CD8-positive, alpha-beta memory T cell (primary cell): Measurements from ENCODE around the gene CTBP1. TPM values are rescaled to one million over a fixed set of nuclear protein-coding genes. Genes with fewer than 3 reads are reported as not detected.
A peak's percentile ranks its signal among the peaks of the same experiment; 100 is the strongest.

Experiments
- CTCF ChIA-PET: fragments of 350-600 bp; sonication (Branson Sonifier 250); formaldehyde crosslinking; loops from one replicate; lab custom pipeline; 2021; ENCODE audit warnings: antibody characterized with exemption; lab: Charles Lee
- POLR2A ChIA-PET: fragments of 350-600 bp; sonication (Branson Sonifier 250); formaldehyde crosslinking; loops from one replicate; lab custom pipeline; 2021; ENCODE audit warnings: antibody characterized with exemption; lab: Charles Lee
- DNase-seq, 5 donors: peaks; one replicate each; pipeline versions ENCODE4 v3.0.0 to v3.0.0-alpha.2; 2020 to 2022; ENCODE audit warnings: mixed read lengths in 1 of 5
- H3K27ac ChIP-seq: one replicate; pipeline ENCODE4 v1.7.0; 2013; ENCODE audit warnings: low read depth, mild to moderate bottlenecking, low read length, moderate library complexity
- H3K27me3 ChIP-seq: 2 replicates; pipeline ENCODE4 v1.7.0; 2013; ENCODE audit warnings: low read length, mild to moderate bottlenecking; ENCODE audit not compliant: insufficient read depth, poor library complexity, severe bottlenecking
- H3K36me3 ChIP-seq: 2 replicates; pipeline ENCODE4 v1.7.0; 2013; ENCODE audit warnings: mild to moderate bottlenecking, low read length, moderate library complexity; ENCODE audit not compliant: insufficient read depth
- H3K4me1 ChIP-seq: 2 replicates; pipeline ENCODE4 v1.7.0; 2013; ENCODE audit warnings: mild to moderate bottlenecking, low read length, moderate library complexity; ENCODE audit not compliant: insufficient read depth
- H3K4me3 ChIP-seq: 2 replicates; pipeline ENCODE4 v1.7.0; 2013; ENCODE audit warnings: mild to moderate bottlenecking, low read length
- H3K9me3 ChIP-seq: 2 replicates; pipeline ENCODE4 v1.7.0; 2013; ENCODE audit warnings: mild to moderate bottlenecking, low read length
- H3K27ac Mint-ChIP-seq, 8 donors: one replicate each; pipeline ENCODE4 v1.8.0; 2020 to 2021; ENCODE audit warnings: mixed read lengths in 8 of 8, mild to moderate bottlenecking in 6 of 8, inconsistent platforms in 3 of 8, moderate library complexity in 3 of 8
- H3K27me3 Mint-ChIP-seq, 2 donors: one replicate each; pipeline ENCODE4 v1.8.0; 2020 to 2021; ENCODE audit warnings: mixed read lengths in 2 of 2, mild to moderate bottlenecking in 1 of 2, moderate library complexity in 1 of 2
- H3K36me3 Mint-ChIP-seq, 3 donors: one replicate each; pipeline ENCODE4 v1.8.0; 2020 to 2021; ENCODE audit warnings: mixed read lengths in 3 of 3, inconsistent platforms in 1 of 3, mild to moderate bottlenecking in 1 of 3
- H3K4me1 Mint-ChIP-seq, 3 donors: one replicate each; pipeline ENCODE4 v1.8.0; 2020 to 2021; ENCODE audit warnings: mixed read lengths in 3 of 3, inconsistent platforms in 1 of 3, mild to moderate bottlenecking in 1 of 3
- H3K4me3 Mint-ChIP-seq, 7 donors: one replicate each; pipeline ENCODE4 v1.8.0; 2020 to 2021; ENCODE audit warnings: mixed read lengths in 7 of 7, mild to moderate bottlenecking in 6 of 7, moderate library complexity in 4 of 7, inconsistent platforms in 2 of 7
- H3K9me3 Mint-ChIP-seq, 5 donors: one replicate each; pipeline ENCODE4 v1.8.0; 2020 to 2022; ENCODE audit warnings: mixed read lengths in 5 of 5, mild to moderate bottlenecking in 3 of 5, moderate library complexity in 2 of 5, inconsistent platforms in 1 of 5
- polyA plus RNA-seq: library from polyadenylated mRNA; unstranded; fragments of 300-500 nt; fragmentation: Illumina TruSeq; gene quantifications from one replicate; pipeline ENCODE4 v1.2.3, GENCODE V29; 2021
- total RNA-seq, 2 experiments: library from RNA; stranded (reverse); gene quantifications; one replicate each; pipeline ENCODE4 v1.2.3, GENCODE V29; 2021

Gene CTBP1
- total and polyA plus RNA-seq, 3 experiments from 2014 or later, result 88.1 to 149 (median 139) TPM

DNA sequence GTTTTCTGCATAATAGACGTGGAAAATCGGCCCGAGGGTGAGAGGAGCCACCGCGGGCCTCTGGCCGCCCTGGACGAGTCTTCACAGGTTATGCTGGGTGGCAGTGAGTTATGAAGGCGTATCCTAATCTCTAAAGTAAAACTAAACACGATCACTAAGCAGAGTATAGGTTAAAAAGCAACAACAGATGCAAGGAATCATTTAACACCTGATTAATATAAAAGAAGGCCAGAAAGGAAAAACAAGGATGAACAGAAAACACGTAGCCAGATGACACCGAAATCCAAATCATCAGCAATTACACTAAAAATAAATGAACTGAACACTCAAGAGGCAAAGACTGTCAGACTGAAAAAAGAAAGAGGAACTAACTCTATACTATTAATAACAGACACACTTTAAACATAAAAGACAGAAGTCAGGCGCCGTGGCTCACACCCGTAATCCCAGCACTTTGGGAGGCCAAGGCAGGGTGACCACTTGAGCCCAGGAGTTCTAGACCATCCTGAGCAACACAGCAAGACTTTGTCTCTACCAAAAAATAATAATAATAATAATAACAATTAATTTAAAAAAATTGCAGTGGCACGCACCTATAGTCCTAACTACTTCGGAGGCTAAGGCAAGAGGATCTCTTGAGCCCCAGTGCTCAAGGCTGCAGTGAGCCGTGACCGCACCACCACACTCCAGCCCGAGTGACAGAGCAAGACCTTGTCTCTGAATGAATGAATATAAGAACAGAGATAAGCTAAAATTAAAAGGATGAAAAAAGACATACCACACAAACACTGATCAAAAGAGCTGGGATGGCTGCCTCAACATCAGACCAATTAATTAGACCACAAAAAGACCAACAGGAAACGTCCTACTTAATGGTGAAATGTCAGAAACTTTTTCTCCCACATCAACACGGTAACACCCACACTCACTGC lies 30.0 kb downstream of the CTBP1 start:
- Mint-ChIP-seq H3K27ac (peak overlapping the region in 7 of 8 donors; percentile 13 to 86 (median 50)), H3K4me3 (peak overlapping the region in 6 of 7 donors; percentile 26 to 58 (median 47)), H3K9me3 (no peaks in the 10 kb centered on the region), H3K27me3 (peaks cover 0 to 1% of the 10 kb centered on the region in 2 donors), H3K4me1 (peaks cover 42 to 62% (median 43%) of the 10 kb centered on the region in 3 donors), H3K36me3 (peaks cover 0 to 61% (median 11%) of the 10 kb centered on the region in 3 donors)
- H3K9me3 ChIP-seq, result no peaks in the 10 kb centered on the region
- CTCF ChIA-PET, result no interaction called here
- peaks cover 24% of the 10 kb centered on the region for H3K36me3 ChIP-seq
- no peaks in the 10 kb centered on the region for H3K27me3 ChIP-seq
- DNase-seq, result no peak
- H3K27ac ChIP-seq, result no peak overlapping the region
- no peak overlapping the region for H3K4me3 ChIP-seq
- POLR2A ChIA-PET, result interaction anchor here (0.6 to 2.0 kb wide), 2 partner anchors 17 to 66 kb away, joined by 3 to 4 read pairs; no protein-coding TSS in a partner anchor
- H3K4me1 ChIP-seq, result peaks cover 19% of the 10 kb centered on the region

DNA sequence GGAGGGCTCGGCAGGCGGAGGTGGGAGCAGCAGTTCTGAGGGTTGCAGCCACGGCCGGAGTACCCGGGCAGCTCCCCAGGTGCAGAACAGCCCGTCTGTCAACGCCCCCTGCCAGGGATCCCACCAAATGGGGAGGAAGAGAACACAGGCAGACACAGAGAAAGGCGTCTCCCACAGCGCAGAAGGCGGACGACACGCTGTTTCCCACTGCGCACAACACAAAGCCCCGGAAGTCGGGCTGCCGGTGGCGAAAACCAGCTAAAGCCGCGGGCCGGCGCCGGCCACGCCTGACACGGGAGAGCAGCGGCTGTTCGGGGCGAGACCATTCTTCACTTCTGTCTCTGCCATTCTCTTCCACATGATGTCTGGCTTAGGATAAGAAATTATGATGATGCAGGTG lies 31.6 kb downstream of the CTBP1 start:
- peak overlapping the region in 7 of 8 donors; percentile 53 to 91 (median 68) for H3K27ac Mint-ChIP-seq
- peak overlapping the region in 6 of 7 donors; percentile 47 to 68 (median 58) for H3K4me3 Mint-ChIP-seq
- no peak for DNase-seq
- H3K36me3 ChIP-seq, result peaks cover 21% of the 10 kb centered on the region
- H3K27me3 Mint-ChIP-seq, result peaks cover 0 to 1% of the 10 kb centered on the region in 2 donors
- peaks cover 41 to 62% (median 42%) of the 10 kb centered on the region in 3 donors for H3K4me1 Mint-ChIP-seq
- H3K4me1 ChIP-seq, result peaks cover 19% of the 10 kb centered on the region
- no peaks in the 10 kb centered on the region for H3K9me3 ChIP-seq
- ChIA-PET POLR2A (interaction anchor here (0.8 to 2.0 kb wide), 2 partner anchors 14 to 15 kb away, joined by 4 to 5 read pairs; no protein-coding TSS in a partner anchor), CTCF (interaction anchor here (0.9 to 3.4 kb wide), 7 partner anchors 10 to 388 kb away, joined by 3 to 13 read pairs (median 3); no protein-coding TSS in a partner anchor)
- peak overlapping the region; percentile 33 for H3K4me3 ChIP-seq
- no peaks in the 10 kb centered on the region for H3K27me3 ChIP-seq
- H3K9me3 Mint-ChIP-seq, result no peaks in the 10 kb centered on the region
- peaks cover 0 to 68% (median 11%) of the 10 kb centered on the region in 3 donors for H3K36me3 Mint-ChIP-seq
- H3K27ac ChIP-seq, result no peak overlapping the region

DNA sequence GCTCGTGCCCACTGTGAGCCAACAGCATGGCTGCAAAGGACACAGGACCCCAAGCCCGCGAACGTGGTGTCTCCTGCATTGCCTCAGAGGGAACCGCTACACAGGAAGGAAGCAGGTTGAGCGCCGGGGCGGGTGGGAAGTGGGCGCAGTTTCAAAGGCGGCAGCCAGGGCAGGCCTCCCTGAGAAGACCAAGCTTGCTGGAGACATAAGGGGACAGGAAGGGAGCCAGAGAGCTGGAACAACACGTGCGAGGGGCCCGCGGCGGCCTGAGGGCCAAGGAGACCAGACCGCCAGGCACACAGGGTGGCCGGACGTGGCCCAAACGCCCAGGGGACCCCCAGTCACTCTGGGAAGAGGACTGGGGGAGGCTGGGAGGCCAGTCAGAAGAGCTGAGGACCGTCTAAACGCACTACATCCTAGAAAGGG lies 32.0 kb downstream of the CTBP1 start:
- DNase-seq, result peak; percentile 40 to 79 (median 65)
- peaks cover 41 to 61% (median 42%) of the 10 kb centered on the region in 3 donors for H3K4me1 Mint-ChIP-seq
- peak overlapping the region; percentile 59 to 83 (median 70) for H3K4me3 Mint-ChIP-seq
- H3K4me3 ChIP-seq, result peak overlapping the region; percentile 38
- H3K36me3 Mint-ChIP-seq, result peaks cover 0 to 70% (median 11%) of the 10 kb centered on the region in 3 donors
- H3K36me3 ChIP-seq, result peaks cover 21% of the 10 kb centered on the region
- no peak overlapping the region for H3K27ac ChIP-seq
- no peaks in the 10 kb centered on the region for H3K9me3 Mint-ChIP-seq
- peak overlapping the region in 7 of 8 donors; percentile 50 to 89 (median 78) for H3K27ac Mint-ChIP-seq
- H3K9me3 ChIP-seq, result no peaks in the 10 kb centered on the region
- no peaks in the 10 kb centered on the region for H3K27me3 ChIP-seq
- peaks cover 0 to 1% of the 10 kb centered on the region in 2 donors for H3K27me3 Mint-ChIP-seq
- H3K4me1 ChIP-seq, result peaks cover 19% of the 10 kb centered on the region
- POLR2A ChIA-PET, result interaction anchor here (0.8 to 2.0 kb wide), 2 partner anchors 14 to 15 kb away, joined by 4 to 5 read pairs; no protein-coding TSS in a partner anchor
- CTCF ChIA-PET, result interaction anchor here (0.9 to 3.4 kb wide), 7 partner anchors 10 to 388 kb away, joined by 3 to 13 read pairs (median 3); no protein-coding TSS in a partner anchor

DNA sequence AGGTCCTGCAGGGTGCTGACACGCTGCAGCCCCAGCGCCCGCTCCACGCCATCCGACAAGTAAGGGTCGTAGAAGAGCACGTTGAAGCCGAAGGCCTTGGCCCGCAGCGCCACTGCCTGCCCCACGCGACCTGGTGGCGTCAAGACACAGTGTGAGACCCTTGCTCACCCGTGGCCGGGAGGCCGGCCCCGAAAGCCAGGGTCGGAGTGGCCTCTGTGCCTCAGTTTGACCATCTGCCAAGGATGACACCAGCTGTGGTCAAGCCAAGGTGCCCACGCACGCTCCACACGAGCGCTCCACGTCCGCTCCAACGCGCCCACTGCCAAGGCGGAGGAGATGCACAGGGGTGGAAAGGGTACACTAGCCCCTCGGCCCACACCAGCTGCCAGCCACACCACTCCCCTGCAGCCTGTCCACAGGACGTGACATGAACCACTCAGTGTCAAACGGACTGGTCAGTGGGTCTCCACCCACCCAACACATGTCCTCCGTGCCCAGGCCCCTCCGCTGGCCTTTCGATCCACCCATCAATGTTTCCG lies 32.8 kb downstream of the CTBP1 start:
- no peaks in the 10 kb centered on the region for H3K27me3 ChIP-seq
- no peaks in the 10 kb centered on the region for H3K9me3 Mint-ChIP-seq
- H3K27ac ChIP-seq, result no peak overlapping the region
- peak overlapping the region in 5 of 7 donors; percentile 59 to 71 (median 63) for H3K4me3 Mint-ChIP-seq
- H3K27me3 Mint-ChIP-seq, result peaks cover 0 to 1% of the 10 kb centered on the region in 2 donors
- peak overlapping the region; percentile 38 for H3K4me3 ChIP-seq
- ChIA-PET POLR2A (interaction anchor here (2.0 kb wide), 1 partner anchor 14 kb away, joined by 4 read pairs; no protein-coding TSS in a partner anchor), CTCF (interaction anchor here (0.9 to 3.4 kb wide), 4 partner anchors 12 to 389 kb away, joined by 3 to 13 read pairs (median 3); no protein-coding TSS in a partner anchor)
- no peak for DNase-seq
- peaks cover 19% of the 10 kb centered on the region for H3K4me1 ChIP-seq
- H3K27ac Mint-ChIP-seq, result peak overlapping the region in 4 of 8 donors; percentile 36 to 89 (median 66)
- H3K9me3 ChIP-seq, result no peaks in the 10 kb centered on the region
- peaks cover 23% of the 10 kb centered on the region for H3K36me3 ChIP-seq
- peaks cover 38 to 54% (median 38%) of the 10 kb centered on the region in 3 donors for H3K4me1 Mint-ChIP-seq
- H3K36me3 Mint-ChIP-seq, result peaks cover 0 to 69% (median 15%) of the 10 kb centered on the region in 3 donors

DNA sequence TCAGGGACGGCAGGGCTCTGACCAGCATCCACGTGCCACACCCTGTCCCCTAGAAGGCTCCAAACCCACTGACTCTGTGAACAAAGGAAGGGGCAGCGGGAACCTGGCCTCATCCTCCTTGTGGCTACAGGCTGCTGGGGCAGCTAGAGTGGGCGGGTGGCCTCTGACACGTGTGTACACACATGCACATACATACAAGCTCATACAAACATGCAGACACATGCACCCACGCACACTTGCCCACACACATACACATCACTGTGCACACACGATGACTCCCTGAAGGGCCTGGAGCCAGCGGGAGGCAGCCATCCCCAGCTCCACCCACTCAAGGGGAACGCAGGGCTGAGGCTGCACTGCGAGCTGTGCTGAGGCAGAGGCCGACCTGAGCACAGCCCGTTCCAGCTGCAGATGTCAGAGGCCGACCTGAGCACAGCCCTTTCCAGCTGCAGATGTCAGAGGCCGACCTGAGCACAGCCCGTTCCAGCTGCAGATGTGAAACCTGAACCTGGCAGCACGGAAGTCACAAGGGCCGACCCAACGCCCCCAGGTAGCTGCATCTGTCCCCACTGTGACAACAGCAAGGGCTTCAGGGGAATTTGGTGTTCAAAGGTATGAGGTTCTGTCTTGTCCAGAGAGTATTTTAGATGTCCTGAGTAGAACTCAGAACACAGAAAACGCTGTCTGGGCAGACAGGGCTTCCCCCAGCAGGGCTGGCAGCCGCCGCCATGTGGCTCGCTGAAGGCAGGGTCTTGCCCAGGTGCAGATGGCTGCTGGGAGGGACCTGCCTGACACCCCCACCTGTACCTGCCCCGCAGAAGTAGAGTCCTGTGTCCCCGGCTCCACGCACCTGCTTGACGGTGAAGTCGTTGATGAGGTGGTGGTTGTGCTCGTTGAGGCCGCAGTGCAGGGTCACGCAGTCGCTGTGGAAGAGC lies 33.5 kb downstream of the CTBP1 start:
- H3K4me3 ChIP-seq, result no peak overlapping the region
- H3K36me3 ChIP-seq, result peaks cover 28% of the 10 kb centered on the region
- H3K4me1 ChIP-seq, result peaks cover 19% of the 10 kb centered on the region
- Mint-ChIP-seq H3K4me1 (peaks cover 36 to 47% (median 38%) of the 10 kb centered on the region in 3 donors), H3K36me3 (peaks cover 0 to 68% (median 12%) of the 10 kb centered on the region in 3 donors), H3K27me3 (peaks cover 0 to 1% of the 10 kb centered on the region in 2 donors), H3K27ac (peak overlapping the region in 3 of 8 donors; percentile 5 to 77 (median 21)), H3K9me3 (no peaks in the 10 kb centered on the region), H3K4me3 (peak overlapping the region in 3 of 7 donors; percentile 15 to 64 (median 22))
- no peaks in the 10 kb centered on the region for H3K9me3 ChIP-seq
- ChIA-PET CTCF (interaction anchor here (3.4 kb wide), 1 partner anchor 11 kb away, joined by 13 read pairs; no protein-coding TSS in a partner anchor), POLR2A (interaction anchor here (0.6 kb wide), 1 partner anchor 43 kb away, joined by 3 read pairs; the partner anchor contains the start of gene SPON2)
- H3K27me3 ChIP-seq, result no peaks in the 10 kb centered on the region
- H3K27ac ChIP-seq, result no peak overlapping the region
- no peak for DNase-seq

DNA sequence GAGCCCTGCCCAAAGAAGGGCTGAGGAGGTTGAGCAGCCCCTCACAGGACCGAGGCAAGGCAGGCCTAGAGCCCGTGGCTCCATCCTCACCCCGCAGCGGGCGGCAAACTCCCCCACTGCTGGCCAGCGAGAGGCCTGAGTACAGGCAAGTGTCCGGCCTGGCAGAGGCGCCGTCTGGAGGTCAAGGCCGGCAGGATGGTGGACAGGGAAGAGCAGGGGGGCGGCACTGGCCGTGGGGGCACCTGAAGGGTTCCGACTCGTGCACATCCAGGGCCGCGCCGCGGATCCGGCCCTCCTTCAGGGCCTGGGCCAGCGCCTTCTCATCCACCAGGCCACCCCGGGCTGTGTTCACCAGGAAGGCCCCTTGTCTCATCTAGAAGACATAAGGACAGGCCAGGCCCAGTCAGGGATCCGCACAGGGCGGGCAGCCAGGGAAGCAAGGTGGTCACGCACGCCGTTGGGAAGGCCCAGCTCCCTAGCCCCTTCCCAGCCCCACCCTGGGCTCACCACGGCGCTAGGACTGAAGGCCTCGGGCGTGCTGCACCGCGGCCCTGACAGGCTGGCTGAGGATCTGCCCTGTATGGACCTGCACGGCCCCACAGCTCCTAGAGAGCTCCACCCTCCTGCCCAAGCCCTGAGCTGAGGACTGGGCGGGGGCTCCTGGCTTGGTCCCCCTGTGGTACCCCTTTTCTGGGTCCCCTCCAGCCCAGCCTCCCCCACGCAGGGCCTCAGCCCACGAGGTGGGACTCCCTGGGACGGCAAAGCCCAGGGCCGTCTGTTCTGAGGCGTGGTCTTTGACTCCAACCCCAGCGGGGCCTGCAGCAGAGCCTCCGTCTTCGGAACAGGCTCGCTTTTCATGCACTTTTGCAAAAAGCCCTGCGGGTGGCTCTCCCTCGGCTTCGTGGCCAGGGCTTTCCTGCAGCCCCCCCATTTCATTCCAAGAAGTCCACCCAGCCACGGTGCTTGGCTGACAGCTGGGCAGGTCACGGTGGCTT lies 34.5 kb downstream of the CTBP1 start:
- H3K36me3 ChIP-seq, result peaks cover 28% of the 10 kb centered on the region
- H3K27me3 ChIP-seq, result no peaks in the 10 kb centered on the region
- H3K27ac ChIP-seq, result no peak overlapping the region
- no peak overlapping the region for H3K27ac Mint-ChIP-seq
- H3K9me3 Mint-ChIP-seq, result no peaks in the 10 kb centered on the region
- H3K27me3 Mint-ChIP-seq, result peaks cover 0 to 1% of the 10 kb centered on the region in 2 donors
- no peak for DNase-seq
- peaks cover 0 to 62% (median 9%) of the 10 kb centered on the region in 3 donors for H3K36me3 Mint-ChIP-seq
- H3K4me3 ChIP-seq, result no peak overlapping the region
- CTCF ChIA-PET, result interaction anchor here (3.4 kb wide), 1 partner anchor 10 kb away, joined by 13 read pairs; no protein-coding TSS in a partner anchor
- POLR2A ChIA-PET, result no interaction called here
- H3K9me3 ChIP-seq, result no peaks in the 10 kb centered on the region
- H3K4me1 ChIP-seq, result peaks cover 19% of the 10 kb centered on the region
- peaks cover 30 to 43% (median 32%) of the 10 kb centered on the region in 3 donors for H3K4me1 Mint-ChIP-seq
- H3K4me3 Mint-ChIP-seq, result no peak overlapping the region
